IMR-90 (cell line): ENCODE results near the gene AKAP13. TPM values are rescaled to one million over a fixed set of nuclear protein-coding genes. Genes with fewer than 3 reads are reported as not detected.
A peak's percentile ranks its signal among the peaks of the same experiment; 100 is the strongest.

Source experiments
- ATAC-seq: fragments of 200-7000 bp; cut with Tn5 transposase; 2 replicates; pipeline ENCODE4 v1.9.1; 2020; ENCODE audit warnings: low read depth, mild to moderate bottlenecking, moderate library complexity
- BruUV-seq: library from RNA; stranded (reverse); fragments of 400-500 nt; replicated peaks from 2 replicates; lab custom pipeline; 2021; lab: Mats Ljungman, UMichigan
- CTCF ChIA-PET: fragments of 300-600 bp; formaldehyde crosslinking; extraction: SDS; loops from one replicate; lab custom pipeline; 2021; ENCODE audit warnings: antibody characterized with exemption; lab: Yijun Ruan, JAX
- POLR2A ChIA-PET: fragments of 300-600 bp; sonication (Branson Sonifier 250); formaldehyde crosslinking; loops from one replicate; lab custom pipeline; 2022; ENCODE audit warnings: antibody characterized with exemption; ENCODE audit not compliant: unreplicated experiment; lab: Charles Lee
- DNase-seq: peaks from one replicate; pipeline ENCODE4 v3.0.0; 2013
- H2AFZ ChIP-seq: replicated peaks from 2 replicates; pipeline ENCODE3; 2013; ENCODE audit warnings: low read length, mild to moderate bottlenecking; ENCODE audit not compliant: poor library complexity
- H2AK5ac ChIP-seq: 2 replicates; pipeline ENCODE4 v1.6.1; 2013; ENCODE audit warnings: low read depth, low read length, inconsistent platforms
- H2AK9ac ChIP-seq: replicated peaks from 2 replicates; pipeline ENCODE3; 2013; ENCODE audit warnings: mild to moderate bottlenecking, low read depth, low read length, moderate library complexity; ENCODE audit not compliant: poor library complexity
- H2BK120ac ChIP-seq: 2 replicates; pipeline ENCODE4 v1.6.1; 2013; ENCODE audit warnings: low read depth, low read length, inconsistent platforms
- H2BK15ac ChIP-seq: 3 replicates; pipeline ENCODE4 v1.6.1; 2013; ENCODE audit warnings: low read depth, low read length, inconsistent platforms
- H2BK20ac ChIP-seq: 2 replicates; pipeline ENCODE4 v1.6.1; 2013; ENCODE audit warnings: low read depth, mild to moderate bottlenecking, inconsistent platforms, low read length, moderate library complexity
- H2BK5ac ChIP-seq: 2 replicates; pipeline ENCODE4 v1.6.1; 2013; ENCODE audit warnings: mild to moderate bottlenecking, low read depth, low read length, inconsistent platforms; ENCODE audit not compliant: poor library complexity, severe bottlenecking
- H3K14ac ChIP-seq: replicated peaks from 2 replicates; pipeline ENCODE4 v1.6.1; 2013; ENCODE audit warnings: low read depth, low read length, inconsistent platforms
- H3K18ac ChIP-seq: 2 replicates; pipeline ENCODE4 v1.6.1; 2013; ENCODE audit warnings: low read depth, low read length, control low read depth
- H3K23ac ChIP-seq: 2 replicates; pipeline ENCODE4 v1.6.1; 2013; ENCODE audit warnings: low read depth, low read length, inconsistent platforms
- H3K27ac ChIP-seq: 2 replicates; pipeline ENCODE4 v1.5.1; 2013; ENCODE audit warnings: mild to moderate bottlenecking, control low read depth, low read length; ENCODE audit not compliant: insufficient read depth
- H3K27me3 ChIP-seq: 2 replicates; pipeline ENCODE4 v1.6.1; 2013; ENCODE audit warnings: low read length; ENCODE audit not compliant: control insufficient read depth, insufficient read depth
- H3K36me3 ChIP-seq: 2 replicates; pipeline ENCODE4 v1.6.1; 2013; ENCODE audit warnings: low read length, mixed read lengths; ENCODE audit not compliant: control insufficient read depth, insufficient read depth
- H3K4ac ChIP-seq: 2 replicates; pipeline ENCODE4 v1.6.1; 2013; ENCODE audit warnings: low read depth, low read length, inconsistent platforms
- H3K4me1 ChIP-seq: 2 replicates; pipeline ENCODE4 v1.6.1; 2013; ENCODE audit warnings: low read length, mixed read lengths; ENCODE audit not compliant: control insufficient read depth, insufficient read depth
- H3K4me2 ChIP-seq: 2 replicates; pipeline ENCODE4 v1.6.1; 2013; ENCODE audit warnings: low read depth, mild to moderate bottlenecking, control low read depth, low read length, moderate library complexity
- H3K4me3 ChIP-seq: 2 replicates; pipeline ENCODE4 v1.5.1; 2013; ENCODE audit warnings: low read depth, mild to moderate bottlenecking, control low read depth, low read length, moderate library complexity; ENCODE audit not compliant: insufficient read depth
- H3K56ac ChIP-seq: 2 replicates; pipeline ENCODE4 v1.6.1; 2013; ENCODE audit warnings: low read length, inconsistent platforms; ENCODE audit not compliant: insufficient read depth; ENCODE audit errors: extremely low read depth
- H3K79me1 ChIP-seq, 2 experiments: 2 replicates each; pipeline ENCODE4 v1.6.1; 2013; ENCODE audit warnings: low read length in 2 of 2, inconsistent platforms in 1 of 2, low read depth in 1 of 2
- H3K9ac ChIP-seq: 2 replicates; pipeline ENCODE4 v1.6.1; 2013; ENCODE audit warnings: low read depth, low read length, control low read depth
- H3K9me1 ChIP-seq: 2 replicates; pipeline ENCODE4 v1.6.1; 2013; ENCODE audit warnings: low read length, inconsistent platforms; ENCODE audit not compliant: insufficient read depth
- H3K9me3 ChIP-seq: 2 replicates; pipeline ENCODE4 v1.6.1; 2013; ENCODE audit warnings: low read length; ENCODE audit not compliant: control insufficient read depth, insufficient read depth
- H4K20me1 ChIP-seq: 2 replicates; pipeline ENCODE4 v1.6.1; 2013; ENCODE audit warnings: low read length, inconsistent platforms; ENCODE audit not compliant: insufficient read depth
- H4K5ac ChIP-seq: 2 replicates; pipeline ENCODE4 v1.6.1; 2013; ENCODE audit warnings: mild to moderate bottlenecking, low read depth, low read length, control low read depth
- H4K8ac ChIP-seq, 2 experiments: 2 replicates each; pipeline ENCODE4 v1.6.1; 2013; ENCODE audit warnings: low read depth in 2 of 2, low read length in 2 of 2, control low read depth in 1 of 2, inconsistent platforms in 1 of 2
- H4K91ac ChIP-seq: 2 replicates; pipeline ENCODE4 v1.6.1; 2013; ENCODE audit warnings: low read depth, low read length, inconsistent platforms; ENCODE audit not compliant: insufficient read depth
- BHLHE40 ChIP-seq: fragments of 150-350 bp; IDR thresholded peaks from 2 replicates; pipeline ENCODE4 v1.6.1; 2016; ENCODE audit warnings: mild to moderate bottlenecking, low read depth, low read length
- MXI1 ChIP-seq: IDR thresholded peaks from 2 replicates; pipeline ENCODE4 v1.6.1; 2012; ENCODE audit warnings: low read depth, mild to moderate bottlenecking, low read length, moderate library complexity, borderline replicate concordance
- NFE2L2 ChIP-seq: fragments of 150-350 bp; IDR thresholded peaks from 2 replicates; pipeline ENCODE4 v1.6.1; 2016; ENCODE audit warnings: low read depth, mild to moderate bottlenecking, low read length
- RAD21 ChIP-seq: IDR thresholded peaks from 2 replicates; pipeline ENCODE4 v1.6.1; 2012; ENCODE audit warnings: low read length, improper control_type of control experiment
- USF2 ChIP-seq: fragments of 150-350 bp; IDR thresholded peaks from 2 replicates; pipeline ENCODE4 v1.6.1; 2017; ENCODE audit warnings: mild to moderate bottlenecking, antibody characterized with exemption, low read length, low read depth
- WGBS, 2 experiments: methylation state at CpG; one replicate each; pipeline versions ENCODE4 v1.1.5 to v1.1.7; 2013; ENCODE audit warnings: missing lambda C conversion rate in 2 of 2; ENCODE audit not compliant: insufficient read length in 1 of 2; ENCODE audit errors: extremely low coverage in 2 of 2; 5-methylcytosine and 5-hydroxymethylcytosine counted together
- dilution Hi-C: fragments of 300-500 bp; cut with HindIII; formaldehyde crosslinking; loops from one replicate; pipeline ENCODE4 v1.14.3; 2018; ENCODE audit warnings: low sequenced_read_pairs; ENCODE audit not compliant: unreplicated experiment
- in situ Hi-C: fragments of 300-500 bp; cut with MboI; formaldehyde crosslinking; loops from 3 replicates; pipeline ENCODE4 v1.14.3; 2019; ENCODE audit warnings: low sequenced_read_pairs, inconsistent platforms, mixed read lengths
- intact Hi-C: fragments of 100-400 bp; cut with micrococcal nuclease; formaldehyde crosslinking; loops from 2 replicates; pipeline ENCODE4 v1.10.0; 2022
- polyA plus RNA-seq, 3 experiments: library from polyadenylated mRNA; depleted of rRNA; stranded (reverse); fragments of >200 nt; gene quantifications; 2 replicates each; pipeline ENCODE4 v1.2.3, GENCODE V29; 2012; ENCODE audit warnings: low replicate concordance in 1 of 3
- total RNA-seq: library from RNA; depleted of rRNA; stranded (reverse); fragments of >200 nt; gene quantifications from 2 replicates; pipeline ENCODE4 v1.2.3, GENCODE V29; 2012

AKAP13 gene
- total and polyA plus RNA-seq, 2 of the 4 experiments (the other 2 are of a cell fraction): 10.4 to 46.4 TPM

- Histone ChIP-seq H3K4ac (peak overlapping the region; percentile 20; the same call in 1 of the 2 replicates), H3K14ac (peak overlapping the region; percentile 15; the same call in 1 of the 2 replicates), H3K23ac (peak overlapping the region; percentile 4; the same call in 1 of the 2 replicates), H3K4me2 (no peak overlapping the region), H3K27ac (no peak overlapping the region), H2BK15ac (no peak overlapping the region), H3K9me1 (peaks cover 20% of the 10 kb centered on the region), H3K56ac (no peak overlapping the region), H2BK20ac (peak overlapping the region; percentile 46; the same call in 1 of the 2 replicates), H3K27me3 (no peaks in the 10 kb centered on the region), H4K5ac (no peak overlapping the region), H3K79me1 (peaks cover 53 to 84% of the 10 kb centered on the region in 2 experiments), H3K9me3 (no peaks in the 10 kb centered on the region), H4K91ac (0 out of 2 replicates have a peak overlapping the region, but pooled peaks have one; percentile 0), H2BK5ac (no peak overlapping the region), H3K4me1 (peaks cover 25% of the 10 kb centered on the region), H4K8ac (no peak overlapping the region), H2AFZ (no peak overlapping the region), H3K9ac (no peak overlapping the region), H3K18ac (no peak overlapping the region), H3K4me3 (no peak overlapping the region), H4K20me1 (peaks cover 15% of the 10 kb centered on the region; the same call in 1 of the 2 replicates), H2AK5ac (peak overlapping the region; percentile 42), H2BK120ac (peak overlapping the region; percentile 12; the same call in 1 of the 2 replicates), H3K36me3 (no peaks in the 10 kb centered on the region), H2AK9ac (no peak overlapping the region)
- TF ChIP-seq USF2: peak; percentile 11; the same call in 1 of the 2 replicates
- TF ChIP-seq RAD21: peak; percentile 34; the same call in 1 of the 2 replicates
- TF ChIP-seq NFE2L2: no peak
- peak; percentile 31; the same call in 1 of the 2 replicates for TF ChIP-seq MXI1
- TF ChIP-seq BHLHE40: peak; percentile 92
- ChIA-PET POLR2A (no interaction called here), CTCF (interaction anchor here (0.7 kb wide), 1 partner anchor 28 kb away, joined by 3 read pairs; no protein-coding TSS in a partner anchor)
- dilution Hi-C loops (no loop called here), intact Hi-C loops (loop anchor here (5.0 kb wide), 1 partner anchor 60 kb away; no protein-coding TSS in a partner anchor), in situ Hi-C loops (no loop called here)
- BruUV-seq: no TSS peak
- WGBS, 2 experiments: 38% methylated on average over 2 of the region's 4 CpGs; no CpG with 5 or more reads in 1 of the 2 experiments
- DNase-seq (peak; percentile 86), ATAC-seq (no peak)
Measured at GRCh38 chr15:85477730-85478129, 97.3 kb downstream of the AKAP13 start.
